ENCODE measurements around the gene ZSCAN31. TPM values are rescaled to one million over a fixed set of nuclear protein-coding genes. Genes with fewer than 3 reads are reported as not detected.

Gene ZSCAN31
- total and polyA plus RNA-seq, 4 donors = 8.3 to 19.9 (median 15.0) TPM

- Histone ChIP-seq H3K27ac (ENCODE audit: low read depth, low read length) (no peak overlapping the region), H3K27me3 (ENCODE audit: control insufficient read depth, insufficient read depth, low read length) (peaks cover 10% of the 10 kb centered on the region), H3K36me3 (ENCODE audit: control insufficient read depth, insufficient read depth, low read length) (no peaks in the 10 kb centered on the region), H3K9me3 (ENCODE audit: control insufficient read depth, insufficient read depth, low read length) (no peaks in the 10 kb centered on the region), H3K4me3 (ENCODE audit: low read depth, low read length) (no peak overlapping the region), H3K4me1 (ENCODE audit: control insufficient read depth, insufficient read depth, low read length) (no peaks in the 10 kb centered on the region)
- WGBS (ENCODE audit: insufficient coverage) = no CpG with 5 or more reads among the region's 1 CpG
- no peak for DNase-seq (ENCODE audit: low read depth in 4 of 6, low spot score in 6 of 6)
These were observed 8.1 kb upstream of the ZSCAN31 start for GRCh38 chr6:28343898-28344677.

DNA sequence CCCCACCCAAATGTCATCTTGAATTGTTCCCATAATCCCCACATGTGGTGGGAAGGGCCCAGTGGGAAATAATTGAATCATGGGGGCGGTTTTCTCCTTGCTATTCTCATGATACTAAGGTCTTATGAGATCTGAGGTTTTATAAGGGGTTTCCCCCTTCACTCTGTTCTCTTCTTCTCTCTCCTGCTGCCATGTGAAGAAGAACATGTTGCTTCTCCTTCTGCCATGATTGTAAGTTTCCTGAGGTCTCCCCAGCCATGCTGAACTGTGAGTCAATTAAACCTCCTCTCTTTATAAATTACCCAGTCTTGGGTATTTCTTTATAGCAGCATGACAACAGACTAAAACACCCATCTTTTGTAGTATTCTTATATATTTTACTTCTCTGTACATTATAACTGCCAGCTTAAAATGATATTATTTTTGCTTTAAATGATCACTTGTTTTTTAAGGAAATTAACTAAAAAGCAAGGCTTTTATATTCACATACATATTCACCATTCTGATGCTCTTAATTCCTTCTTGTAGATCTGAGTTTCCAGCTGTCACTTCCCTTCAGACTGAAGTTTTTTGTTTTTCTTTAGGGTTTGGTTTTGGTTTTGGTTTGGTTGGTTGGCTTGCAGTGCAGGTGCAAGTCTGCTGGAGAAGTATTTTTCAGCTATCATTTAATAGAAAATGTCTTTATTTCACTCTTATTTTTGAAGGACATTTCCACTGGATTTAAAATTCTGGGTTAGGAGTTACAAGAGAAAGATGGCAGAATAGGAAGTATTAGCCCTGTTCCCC lies 4.6 kb upstream of the ZSCAN31 start:
- Histone ChIP-seq H3K9me3 (ENCODE audit: control insufficient read depth, insufficient read depth, low read length) (no peaks in the 10 kb centered on the region), H3K36me3 (ENCODE audit: control insufficient read depth, insufficient read depth, low read length) (no peaks in the 10 kb centered on the region), H3K27me3 (ENCODE audit: control insufficient read depth, insufficient read depth, low read length) (peaks cover 2% of the 10 kb centered on the region), H3K4me3 (ENCODE audit: low read depth, low read length) (no peak overlapping the region), H3K4me1 (ENCODE audit: control insufficient read depth, insufficient read depth, low read length) (no peaks in the 10 kb centered on the region), H3K27ac (ENCODE audit: low read depth, low read length) (no peak overlapping the region)
- WGBS (ENCODE audit: insufficient coverage) = no CpG with 5 or more reads among the region's 1 CpG
- no peak for DNase-seq (ENCODE audit: low read depth in 4 of 6, low spot score in 6 of 6)

GRCh38 chr6:28337121-28337520 lies 1.2 kb upstream of the ZSCAN31 start:
- Histone ChIP-seq H3K27ac (ENCODE audit: low read depth, low read length) (peak overlapping the region; percentile 98), H3K9me3 (ENCODE audit: control insufficient read depth, insufficient read depth, low read length) (no peaks in the 10 kb centered on the region), H3K4me1 (ENCODE audit: control insufficient read depth, insufficient read depth, low read length) (peaks cover 5% of the 10 kb centered on the region), H3K27me3 (ENCODE audit: control insufficient read depth, insufficient read depth, low read length) (no peaks in the 10 kb centered on the region), H3K4me3 (ENCODE audit: low read depth, low read length) (peak overlapping the region; percentile 96), H3K36me3 (ENCODE audit: control insufficient read depth, insufficient read depth, low read length) (no peaks in the 10 kb centered on the region)
- DNase-seq (ENCODE audit: low read depth in 4 of 6, low spot score in 6 of 6) = peak in 3 of 6 donors; percentile 9 to 61 (median 12)

- Histone ChIP-seq H3K27ac (ENCODE audit: low read depth, low read length) (peak overlapping the region; percentile 98), H3K36me3 (ENCODE audit: control insufficient read depth, insufficient read depth, low read length) (no peaks in the 10 kb centered on the region), H3K4me3 (ENCODE audit: low read depth, low read length) (peak overlapping the region; percentile 96), H3K27me3 (ENCODE audit: control insufficient read depth, insufficient read depth, low read length) (no peaks in the 10 kb centered on the region), H3K9me3 (ENCODE audit: control insufficient read depth, insufficient read depth, low read length) (no peaks in the 10 kb centered on the region), H3K4me1 (ENCODE audit: control insufficient read depth, insufficient read depth, low read length) (peaks cover 5% of the 10 kb centered on the region)
- 4% methylated on average over 21 of the region's 24 CpGs for WGBS (ENCODE audit: insufficient coverage)
- DNase-seq (ENCODE audit: low read depth in 4 of 6, low spot score in 6 of 6) = peak in 5 of 6 donors; percentile 46 to 91 (median 59)
These were observed 554 bp upstream of the ZSCAN31 start for GRCh38 chr6:28336284-28337120.

- WGBS (ENCODE audit: insufficient coverage) = 11% methylated on average over 3 of the region's 12 CpGs
- H3K4me3 ChIP-seq (ENCODE audit: low read depth, low read length) = peak overlapping the region; percentile 96
- peak overlapping the region; percentile 98 for H3K27ac ChIP-seq (ENCODE audit: low read depth, low read length)
- no peaks in the 10 kb centered on the region for H3K9me3 ChIP-seq (ENCODE audit: control insufficient read depth, insufficient read depth, low read length)
- DNase-seq (ENCODE audit: low read depth in 4 of 6, low spot score in 6 of 6) = no peak
- H3K4me1 ChIP-seq (ENCODE audit: control insufficient read depth, insufficient read depth, low read length) = peaks cover 5% of the 10 kb centered on the region
- no peaks in the 10 kb centered on the region for H3K27me3 ChIP-seq (ENCODE audit: control insufficient read depth, insufficient read depth, low read length)
- no peaks in the 10 kb centered on the region for H3K36me3 ChIP-seq (ENCODE audit: control insufficient read depth, insufficient read depth, low read length)
These were observed 846 bp downstream of the ZSCAN31 start for GRCh38 chr6:28335040-28335563.

DNA sequence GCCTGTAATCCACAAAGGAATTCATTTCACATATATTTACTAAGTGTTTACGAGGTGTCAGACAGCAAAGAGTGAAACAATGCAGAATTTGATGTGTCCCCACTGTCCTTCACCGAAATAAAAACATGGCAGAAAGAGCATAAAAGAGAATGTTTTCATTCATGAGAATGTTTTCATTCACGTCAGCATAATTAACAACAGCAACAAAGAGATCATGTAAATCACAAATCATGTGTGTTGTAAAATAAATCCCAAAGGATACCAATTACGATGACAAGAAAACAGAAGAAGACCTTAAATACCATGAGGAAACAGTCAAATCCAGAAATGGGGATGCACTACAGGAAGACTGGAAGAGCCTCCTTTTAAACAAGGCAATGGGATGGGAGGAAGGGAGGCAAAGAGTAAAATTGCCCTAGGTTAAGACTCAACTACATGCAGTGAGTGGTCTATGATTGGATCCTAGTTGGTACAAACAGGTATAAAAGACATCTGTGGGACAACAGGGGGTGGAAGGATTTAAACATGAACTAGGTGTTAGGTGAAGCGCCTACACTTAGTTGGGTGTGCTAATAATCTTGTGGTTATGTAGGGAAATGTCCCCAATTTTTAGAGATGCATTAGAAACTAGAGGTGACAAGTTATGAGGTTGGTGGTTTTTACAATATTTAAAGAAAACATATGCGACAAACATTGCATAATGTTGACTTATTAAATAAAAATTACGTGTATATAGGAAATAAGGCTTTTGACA lies 1.5 kb downstream of the ZSCAN31 start:
- DNase-seq (ENCODE audit: low read depth in 4 of 6, low spot score in 6 of 6) = peak in 1 of 6 donors; percentile 26
- no CpG with 5 or more reads among the region's 7 CpGs for WGBS (ENCODE audit: insufficient coverage)
- Histone ChIP-seq H3K4me1 (ENCODE audit: control insufficient read depth, insufficient read depth, low read length) (peaks cover 5% of the 10 kb centered on the region), H3K27me3 (ENCODE audit: control insufficient read depth, insufficient read depth, low read length) (no peaks in the 10 kb centered on the region), H3K36me3 (ENCODE audit: control insufficient read depth, insufficient read depth, low read length) (no peaks in the 10 kb centered on the region), H3K4me3 (ENCODE audit: low read depth, low read length) (no peak overlapping the region), H3K9me3 (ENCODE audit: control insufficient read depth, insufficient read depth, low read length) (no peaks in the 10 kb centered on the region), H3K27ac (ENCODE audit: low read depth, low read length) (peak overlapping the region; percentile 98)

DNA sequence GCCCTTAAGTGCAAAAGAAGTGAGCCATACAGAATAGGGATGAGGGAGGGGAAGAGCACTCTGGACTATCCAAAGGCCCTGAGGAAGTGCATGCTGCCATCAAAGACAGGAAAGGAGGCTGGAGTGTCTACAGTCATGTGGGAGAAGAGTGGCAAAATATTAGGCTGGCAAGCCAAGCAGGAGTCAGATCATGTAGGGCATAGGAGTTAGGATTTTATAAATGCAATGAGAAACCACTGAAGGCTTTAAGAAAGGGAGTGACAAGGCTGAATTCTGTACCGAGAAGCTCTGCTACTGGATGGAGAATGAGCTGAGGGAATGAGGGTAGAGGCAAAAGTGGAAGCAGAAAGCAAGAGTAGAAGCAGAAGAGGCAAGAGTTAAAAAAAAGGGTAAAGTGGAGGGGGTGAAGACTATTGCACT lies 2.3 kb downstream of the ZSCAN31 start:
- Histone ChIP-seq H3K27me3 (ENCODE audit: control insufficient read depth, insufficient read depth, low read length) (no peaks in the 10 kb centered on the region), H3K36me3 (ENCODE audit: control insufficient read depth, insufficient read depth, low read length) (peaks cover 3% of the 10 kb centered on the region), H3K9me3 (ENCODE audit: control insufficient read depth, insufficient read depth, low read length) (no peaks in the 10 kb centered on the region), H3K4me1 (ENCODE audit: control insufficient read depth, insufficient read depth, low read length) (peaks cover 5% of the 10 kb centered on the region), H3K4me3 (ENCODE audit: low read depth, low read length) (no peak overlapping the region), H3K27ac (ENCODE audit: low read depth, low read length) (no peak overlapping the region)
- WGBS (ENCODE audit: insufficient coverage) = 89% methylated on average over 1 of the region's 1 CpG
- DNase-seq (ENCODE audit: low read depth in 4 of 6, low spot score in 6 of 6) = no peak

GRCh38 chr6:28333047-28333446 lies 2.9 kb downstream of the ZSCAN31 start:
- H3K4me1 ChIP-seq (ENCODE audit: control insufficient read depth, insufficient read depth, low read length) = peaks cover 5% of the 10 kb centered on the region
- peaks cover 3% of the 10 kb centered on the region for H3K36me3 ChIP-seq (ENCODE audit: control insufficient read depth, insufficient read depth, low read length)
- H3K27me3 ChIP-seq (ENCODE audit: control insufficient read depth, insufficient read depth, low read length) = no peaks in the 10 kb centered on the region
- WGBS (ENCODE audit: insufficient coverage) = no CpG with 5 or more reads among the region's 2 CpGs
- no peak for DNase-seq (ENCODE audit: low read depth in 4 of 6, low spot score in 6 of 6)
- no peak overlapping the region for H3K4me3 ChIP-seq (ENCODE audit: low read depth, low read length)
- no peak overlapping the region for H3K27ac ChIP-seq (ENCODE audit: low read depth, low read length)
- no peaks in the 10 kb centered on the region for H3K9me3 ChIP-seq (ENCODE audit: control insufficient read depth, insufficient read depth, low read length)

DNA sequence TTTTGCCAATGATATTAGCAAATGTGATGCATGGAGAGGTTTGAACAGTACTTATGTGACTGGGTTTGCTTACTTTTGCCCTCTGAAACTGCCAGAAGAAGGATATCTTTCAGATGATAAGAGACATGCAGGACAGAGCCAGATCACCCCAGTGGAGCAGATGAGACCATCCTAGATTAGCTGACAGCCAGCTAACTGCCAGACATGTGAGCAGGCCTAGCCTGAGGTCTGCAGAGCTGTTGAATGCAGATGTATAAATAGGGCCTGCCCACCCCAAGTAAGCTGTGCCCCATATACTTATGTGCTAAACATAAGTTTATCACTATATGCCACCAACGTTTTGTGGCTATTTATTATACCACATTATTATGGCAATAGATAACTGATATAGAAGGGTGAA lies 5.9 kb downstream of the ZSCAN31 start:
- H3K4me3 ChIP-seq (ENCODE audit: low read depth, low read length) = no peak overlapping the region
- no peak for DNase-seq (ENCODE audit: low read depth in 4 of 6, low spot score in 6 of 6)
- peaks cover 3% of the 10 kb centered on the region for H3K4me1 ChIP-seq (ENCODE audit: control insufficient read depth, insufficient read depth, low read length)
- H3K9me3 ChIP-seq (ENCODE audit: control insufficient read depth, insufficient read depth, low read length) = peaks cover 15% of the 10 kb centered on the region
- peaks cover 9% of the 10 kb centered on the region for H3K36me3 ChIP-seq (ENCODE audit: control insufficient read depth, insufficient read depth, low read length)
- no peaks in the 10 kb centered on the region for H3K27me3 ChIP-seq (ENCODE audit: control insufficient read depth, insufficient read depth, low read length)
- WGBS (ENCODE audit: insufficient coverage) = no CpG with 5 or more reads among the region's 1 CpG
- H3K27ac ChIP-seq (ENCODE audit: low read depth, low read length) = no peak overlapping the region
